Smooth muscle cell (in vitro differentiated cells): ENCODE results near the gene IL1RAPL1. TPM values are rescaled to one million over a fixed set of nuclear protein-coding genes. Genes with fewer than 3 reads are reported as not detected.

Source experiments
- DNase-seq: peaks from one replicate; lab custom pipeline; 2025; ENCODE audit not compliant: unreplicated experiment; lab: John Stamatoyannopoulos, UW
- H2AFZ ChIP-seq: fragments of 200-600 bp; sonication (generic); 2 replicates; pipeline ENCODE4 v1.6.0; 2016; ENCODE audit warnings: antibody characterized with exemption, low read depth, mild to moderate bottlenecking
- H3F3A ChIP-seq: fragments of 200-600 bp; sonication (generic); 2 replicates; pipeline ENCODE4 v1.6.0; 2017; ENCODE audit warnings: antibody characterized with exemption, low read depth
- H3K27ac ChIP-seq: fragments of 200-600 bp; sonication (generic); 2 replicates; pipeline ENCODE4 v1.5.1; 2016; ENCODE audit warnings: low read depth, mild to moderate bottlenecking
- H3K27me3 ChIP-seq: fragments of 200-600 bp; sonication (generic); 2 replicates; pipeline ENCODE4 v1.6.1; 2016; ENCODE audit warnings: low read depth, mild to moderate bottlenecking
- H3K36me3 ChIP-seq: fragments of 200-600 bp; sonication (generic); 2 replicates; pipeline ENCODE4 v1.5.1; 2016; ENCODE audit warnings: low read depth
- H3K4me1 ChIP-seq: fragments of 200-600 bp; sonication (generic); 2 replicates; pipeline ENCODE4 v1.5.1; 2016; ENCODE audit warnings: low read depth
- H3K4me2 ChIP-seq: fragments of 200-600 bp; sonication (generic); 2 replicates; pipeline ENCODE4 v1.6.0; 2016; ENCODE audit warnings: mild to moderate bottlenecking
- H3K4me3 ChIP-seq: fragments of 200-600 bp; sonication (generic); 2 replicates; pipeline ENCODE4 v1.5.1; 2016; ENCODE audit warnings: mild to moderate bottlenecking
- H3K79me2 ChIP-seq: fragments of 200-600 bp; sonication (generic); 2 replicates; pipeline ENCODE4 v1.6.0; 2016; ENCODE audit warnings: low read depth, mild to moderate bottlenecking
- H3K9ac ChIP-seq: fragments of 200-600 bp; sonication (generic); 2 replicates; pipeline ENCODE4 v1.6.0; 2016; ENCODE audit warnings: low read depth
- H3K9me3 ChIP-seq: fragments of 200-600 bp; sonication (generic); replicated peaks from 2 replicates; pipeline ENCODE4 v1.5.1; 2016; ENCODE audit warnings: low read depth
- H4K20me1 ChIP-seq: fragments of 200-600 bp; sonication (generic); 2 replicates; pipeline ENCODE4 v1.6.0; 2016; ENCODE audit warnings: low read depth
- WGBS: methylation state at CpG from one replicate; pipeline ENCODE4 v1.1.7; 2016; ENCODE audit warnings: low lambda C conversion rate; 5-methylcytosine and 5-hydroxymethylcytosine counted together
- polyA plus RNA-seq: library from polyadenylated mRNA; unstranded; fragments of >200 nt; fragmentation: Nextera tagmentation; extraction: Ambion mirVana; gene quantifications from 2 replicates; pipeline ENCODE4 v1.2.1, GENCODE V29; 2016
- total RNA-seq: library from RNA; depleted of rRNA; stranded (reverse); fragments of >200 nt; gene quantifications from 2 replicates; pipeline ENCODE4 v1.2.3, GENCODE V29; 2014
- TF ChIP-seq, protein P1 (sequence below): fragments of 200-600 bp; sonication (generic); IDR thresholded peaks from 2 replicates; pipeline ENCODE4 v1.5.1; 2017; ENCODE audit warnings: borderline replicate concordance, mild to moderate bottlenecking, antibody characterized with exemption; ENCODE audit not compliant: insufficient read depth, poor library complexity, severe bottlenecking

IL1RAPL1 gene
- total and polyA plus RNA-seq, 2 experiments from 2014 or later, result 0.04 TPM; not detected in 1

DNA sequence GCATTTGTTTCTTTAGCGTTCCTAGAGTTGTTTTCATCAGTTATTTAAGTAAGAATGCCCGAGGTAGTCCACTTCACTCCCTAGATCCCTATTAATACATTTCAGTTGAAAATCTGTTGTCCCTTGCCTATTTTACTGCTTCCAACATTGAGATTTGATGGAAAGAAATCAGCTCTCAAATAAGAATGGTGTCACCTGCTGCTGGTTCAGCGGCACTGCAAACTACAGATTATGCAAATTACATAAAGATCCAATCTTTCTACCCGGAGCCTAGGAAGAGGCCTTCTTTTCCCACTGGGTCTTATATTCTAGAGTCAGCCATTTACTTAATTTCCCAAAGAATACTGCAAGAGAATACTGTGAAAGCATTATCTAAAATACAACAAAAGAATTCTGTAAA, 1030.5 kb downstream of the IL1RAPL1 start:
- Histone ChIP-seq H4K20me1 (no peaks in the 10 kb centered on the region), H3K27ac (no peak overlapping the region), H2AFZ (no peak overlapping the region), H3F3A (no peaks in the 10 kb centered on the region), H3K9ac (no peak overlapping the region), H3K9me3 (no peaks in the 10 kb centered on the region), H3K79me2 (no peaks in the 10 kb centered on the region), H3K4me3 (no peak overlapping the region), H3K27me3 (no peaks in the 10 kb centered on the region), H3K36me3 (no peaks in the 10 kb centered on the region), H3K4me2 (no peak overlapping the region), H3K4me1 (no peaks in the 10 kb centered on the region)
- 71% methylated on average over 4 of the region's 4 CpGs for WGBS
- no peak for DNase-seq
- TF ChIP-seq, protein P1, sequence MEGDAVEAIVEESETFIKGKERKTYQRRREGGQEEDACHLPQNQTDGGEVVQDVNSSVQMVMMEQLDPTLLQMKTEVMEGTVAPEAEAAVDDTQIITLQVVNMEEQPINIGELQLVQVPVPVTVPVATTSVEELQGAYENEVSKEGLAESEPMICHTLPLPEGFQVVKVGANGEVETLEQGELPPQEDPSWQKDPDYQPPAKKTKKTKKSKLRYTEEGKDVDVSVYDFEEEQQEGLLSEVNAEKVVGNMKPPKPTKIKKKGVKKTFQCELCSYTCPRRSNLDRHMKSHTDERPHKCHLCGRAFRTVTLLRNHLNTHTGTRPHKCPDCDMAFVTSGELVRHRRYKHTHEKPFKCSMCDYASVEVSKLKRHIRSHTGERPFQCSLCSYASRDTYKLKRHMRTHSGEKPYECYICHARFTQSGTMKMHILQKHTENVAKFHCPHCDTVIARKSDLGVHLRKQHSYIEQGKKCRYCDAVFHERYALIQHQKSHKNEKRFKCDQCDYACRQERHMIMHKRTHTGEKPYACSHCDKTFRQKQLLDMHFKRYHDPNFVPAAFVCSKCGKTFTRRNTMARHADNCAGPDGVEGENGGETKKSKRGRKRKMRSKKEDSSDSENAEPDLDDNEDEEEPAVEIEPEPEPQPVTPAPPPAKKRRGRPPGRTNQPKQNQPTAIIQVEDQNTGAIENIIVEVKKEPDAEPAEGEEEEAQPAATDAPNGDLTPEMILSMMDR, result no peak

- H3K9ac ChIP-seq, result no peak overlapping the region
- no peaks in the 10 kb centered on the region for H4K20me1 ChIP-seq
- H3F3A ChIP-seq, result no peaks in the 10 kb centered on the region
- no peaks in the 10 kb centered on the region for H3K27me3 ChIP-seq
- no peak for DNase-seq
- H3K27ac ChIP-seq, result no peak overlapping the region
- no peak overlapping the region for H3K4me3 ChIP-seq
- H3K4me2 ChIP-seq, result no peak overlapping the region
- 61% methylated on average over 1 of the region's 1 CpG for WGBS
- H3K36me3 ChIP-seq, result no peaks in the 10 kb centered on the region
- no peaks in the 10 kb centered on the region for H3K9me3 ChIP-seq
- no peak overlapping the region for H2AFZ ChIP-seq
- TF ChIP-seq, protein P1, result no peak
- no peaks in the 10 kb centered on the region for H3K4me1 ChIP-seq
- no peaks in the 10 kb centered on the region for H3K79me2 ChIP-seq
These were observed 1040.6 kb downstream of the IL1RAPL1 start for GRCh38 chrX:29627833-29628232.

DNA sequence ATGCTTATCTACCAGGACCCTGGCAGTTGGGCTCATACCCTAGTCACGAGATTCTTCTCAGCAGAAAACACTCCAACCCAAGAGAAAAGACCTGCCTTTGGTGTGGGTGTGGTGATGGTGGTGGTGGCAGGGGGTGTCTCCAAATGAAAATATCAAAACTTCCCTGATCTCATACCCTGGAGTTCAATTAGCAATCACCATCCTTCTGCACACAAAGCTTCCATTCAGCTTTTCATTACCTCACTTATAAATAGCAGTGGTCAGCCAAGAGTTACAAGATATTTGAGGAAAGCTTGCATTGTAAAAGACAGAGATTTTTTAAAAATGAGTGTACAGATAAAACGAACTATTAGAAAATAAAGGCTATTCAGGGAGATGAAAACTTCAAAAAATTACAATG, 1047.3 kb downstream of the IL1RAPL1 start:
- H3K79me2 ChIP-seq, result no peaks in the 10 kb centered on the region
- H3F3A ChIP-seq, result no peaks in the 10 kb centered on the region
- H3K4me2 ChIP-seq, result no peak overlapping the region
- H3K4me3 ChIP-seq, result no peak overlapping the region
- TF ChIP-seq, protein P1, result no peak
- H3K9ac ChIP-seq, result no peak overlapping the region
- no peaks in the 10 kb centered on the region for H3K27me3 ChIP-seq
- no peaks in the 10 kb centered on the region for H3K9me3 ChIP-seq
- H3K27ac ChIP-seq, result no peak overlapping the region
- H3K4me1 ChIP-seq, result no peaks in the 10 kb centered on the region
- H4K20me1 ChIP-seq, result no peaks in the 10 kb centered on the region
- WGBS, result 63% methylated on average over 2 of the region's 2 CpGs
- no peaks in the 10 kb centered on the region for H3K36me3 ChIP-seq
- DNase-seq, result no peak
- H2AFZ ChIP-seq, result no peak overlapping the region

DNA sequence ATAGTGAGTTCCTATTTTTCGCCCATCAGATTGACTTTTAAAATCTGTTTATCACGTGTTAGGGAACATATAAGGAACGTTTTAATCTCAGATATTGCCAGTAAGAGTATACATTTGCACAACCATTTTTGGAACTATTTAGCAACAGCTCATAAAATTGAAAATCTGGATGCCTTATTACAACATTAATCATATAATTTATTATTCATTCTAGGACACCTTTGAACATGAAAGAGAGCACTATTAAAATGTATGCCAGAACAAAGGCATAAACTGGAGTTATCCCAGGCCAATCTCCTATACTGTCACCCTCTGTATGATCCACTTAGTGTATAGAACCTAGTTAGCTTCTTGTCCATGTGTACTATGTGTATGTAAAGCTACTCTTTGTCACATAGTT, 1049.1 kb downstream of the IL1RAPL1 start:
- H3K36me3 ChIP-seq, result no peaks in the 10 kb centered on the region
- H3K79me2 ChIP-seq, result no peaks in the 10 kb centered on the region
- H3K4me2 ChIP-seq, result no peak overlapping the region
- 53% methylated on average over 3 of the region's 3 CpGs for WGBS
- H3K27me3 ChIP-seq, result no peaks in the 10 kb centered on the region
- no peaks in the 10 kb centered on the region for H3F3A ChIP-seq
- no peaks in the 10 kb centered on the region for H3K4me1 ChIP-seq
- TF ChIP-seq, protein P1, result no peak
- H3K4me3 ChIP-seq, result no peak overlapping the region
- no peak for DNase-seq
- no peak overlapping the region for H3K9ac ChIP-seq
- no peaks in the 10 kb centered on the region for H4K20me1 ChIP-seq
- H3K9me3 ChIP-seq, result no peaks in the 10 kb centered on the region
- H2AFZ ChIP-seq, result no peak overlapping the region
- no peak overlapping the region for H3K27ac ChIP-seq
